ENCODE measurements around the gene LHFPL3.

GRCh38 chr7:104934665-104935064, 606.3 kb downstream of the LHFPL3 start:
- TF ChIP-seq, protein P1, sequence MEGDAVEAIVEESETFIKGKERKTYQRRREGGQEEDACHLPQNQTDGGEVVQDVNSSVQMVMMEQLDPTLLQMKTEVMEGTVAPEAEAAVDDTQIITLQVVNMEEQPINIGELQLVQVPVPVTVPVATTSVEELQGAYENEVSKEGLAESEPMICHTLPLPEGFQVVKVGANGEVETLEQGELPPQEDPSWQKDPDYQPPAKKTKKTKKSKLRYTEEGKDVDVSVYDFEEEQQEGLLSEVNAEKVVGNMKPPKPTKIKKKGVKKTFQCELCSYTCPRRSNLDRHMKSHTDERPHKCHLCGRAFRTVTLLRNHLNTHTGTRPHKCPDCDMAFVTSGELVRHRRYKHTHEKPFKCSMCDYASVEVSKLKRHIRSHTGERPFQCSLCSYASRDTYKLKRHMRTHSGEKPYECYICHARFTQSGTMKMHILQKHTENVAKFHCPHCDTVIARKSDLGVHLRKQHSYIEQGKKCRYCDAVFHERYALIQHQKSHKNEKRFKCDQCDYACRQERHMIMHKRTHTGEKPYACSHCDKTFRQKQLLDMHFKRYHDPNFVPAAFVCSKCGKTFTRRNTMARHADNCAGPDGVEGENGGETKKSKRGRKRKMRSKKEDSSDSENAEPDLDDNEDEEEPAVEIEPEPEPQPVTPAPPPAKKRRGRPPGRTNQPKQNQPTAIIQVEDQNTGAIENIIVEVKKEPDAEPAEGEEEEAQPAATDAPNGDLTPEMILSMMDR (IDR thresholded peaks at IDR 0.05; ENCODE audit: borderline replicate concordance, extremely low read depth, low read length, poor library complexity, severe bottlenecking), result no peak
- no peak for TF ChIP-seq EZH2 (IDR thresholded peaks at IDR 0.05; ENCODE audit: borderline replicate concordance, low read depth, low read length, severe bottlenecking)
